IPS DF 19.7 (cell line): ENCODE results near the gene OLFM1.

Experiments used
- DNase-seq: peaks from one replicate; pipeline ENCODE4 v3.0.0-alpha.2; 2013; ENCODE audit warnings: low read depth, low spot score

The OLFM1 gene

DNA sequence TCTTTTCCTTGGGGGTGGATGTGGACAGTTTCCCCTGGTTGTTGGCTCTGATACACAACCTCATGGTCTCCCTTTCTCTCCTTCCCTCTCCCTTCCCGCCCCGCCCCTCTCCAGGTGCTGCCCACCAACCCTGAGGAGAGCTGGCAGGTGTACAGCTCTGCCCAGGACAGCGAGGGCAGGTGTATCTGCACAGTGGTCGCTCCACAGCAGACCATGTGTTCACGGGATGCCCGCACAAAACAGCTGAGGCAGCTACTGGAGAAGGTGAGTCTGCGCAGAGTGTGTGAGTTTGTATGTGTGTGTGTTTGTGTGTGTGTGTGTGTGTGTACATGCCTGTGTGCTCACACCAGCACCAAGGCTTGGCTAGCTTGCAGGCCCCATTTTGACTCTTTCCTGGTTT, 2.6 kb downstream of the OLFM1 start:
- no peak for DNase-seq

DNA sequence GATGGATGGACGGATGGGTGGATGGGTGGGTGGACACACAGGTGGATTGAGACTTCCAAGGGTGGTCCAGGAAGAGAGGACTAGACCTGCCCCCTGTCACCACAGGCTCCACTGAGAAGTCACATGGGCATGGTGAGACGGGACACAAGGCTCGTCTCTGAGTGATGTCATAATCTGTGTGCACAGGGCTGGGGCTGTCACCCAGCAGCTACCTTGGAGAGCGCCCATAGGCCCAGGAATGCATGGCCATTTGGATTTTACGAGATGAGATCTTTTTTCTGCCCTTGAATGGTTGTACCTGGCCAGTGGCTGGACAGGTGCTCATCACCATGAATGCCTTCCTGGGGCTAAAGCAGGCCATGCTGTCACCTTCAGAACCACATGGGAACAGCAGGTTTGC, 3.1 kb downstream of the OLFM1 start:
- DNase-seq = no peak

DNA sequence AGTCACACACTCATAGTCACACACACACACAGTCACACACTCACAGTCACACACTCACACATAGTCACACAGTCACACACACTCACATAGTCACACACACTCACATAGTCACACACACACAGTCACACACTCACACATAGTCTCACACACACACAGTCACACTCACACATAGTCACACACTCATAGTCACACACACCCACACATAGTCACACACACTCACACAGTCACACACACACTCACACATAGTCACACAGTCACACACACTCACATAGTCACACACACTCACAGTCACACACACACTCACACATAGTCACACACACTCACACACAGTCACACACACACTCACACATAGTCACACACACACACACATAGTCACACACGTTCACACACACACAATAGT, 4.1 kb downstream of the OLFM1 start:
- DNase-seq = no peak

DNA sequence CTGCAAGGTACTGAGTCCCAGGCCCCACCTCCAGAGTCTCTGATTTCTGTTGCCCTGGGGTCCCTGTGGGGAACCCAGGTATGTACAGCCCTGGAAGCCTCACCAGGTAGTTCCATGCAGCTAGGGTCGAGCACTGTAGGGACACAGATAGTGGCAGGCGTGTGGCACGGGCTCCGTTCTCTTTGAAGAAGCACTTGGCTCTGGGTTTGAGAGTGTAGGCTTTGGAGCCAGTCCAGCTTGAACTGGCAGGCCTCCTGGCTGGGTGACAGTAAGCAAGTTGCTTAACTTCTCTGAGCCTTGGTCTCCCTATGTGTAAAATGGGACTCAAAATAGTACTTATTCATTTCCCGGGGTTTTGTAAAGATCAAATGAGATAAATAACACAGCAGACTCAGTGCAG, 5.6 kb downstream of the OLFM1 start:
- DNase-seq = no peak

DNA sequence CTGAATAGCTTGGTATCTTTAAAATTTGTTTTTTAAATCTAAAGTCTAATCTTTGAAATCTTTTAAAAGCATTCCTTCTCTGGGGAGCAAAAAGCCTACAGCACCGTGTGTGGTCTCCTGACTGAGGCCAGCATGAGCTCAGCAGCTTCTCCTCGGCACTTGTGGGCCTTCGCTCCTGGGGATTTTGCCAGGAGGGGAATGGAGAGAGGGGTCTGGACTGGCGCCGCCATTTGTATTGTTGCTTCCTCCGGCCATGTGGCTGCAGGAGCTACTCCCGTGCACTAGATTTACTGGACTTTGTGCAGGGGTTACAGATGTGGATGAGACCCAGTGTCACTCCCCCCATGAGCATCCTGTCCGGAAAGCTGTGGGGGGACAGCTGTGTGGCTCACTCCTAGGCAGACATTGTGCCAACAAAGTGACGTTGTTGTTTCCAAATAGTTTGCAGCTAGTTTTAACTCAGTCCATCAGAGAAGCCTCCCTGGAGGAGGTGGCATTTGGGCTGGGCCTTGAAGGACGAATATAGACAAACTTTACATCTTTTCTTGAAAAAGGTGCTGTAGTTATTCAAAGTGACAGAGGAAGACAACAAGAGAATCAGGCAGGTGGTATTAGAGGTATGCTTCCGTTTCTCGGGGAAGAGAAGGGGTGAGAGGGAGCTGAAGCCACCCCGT, 6.6 kb downstream of the OLFM1 start:
- DNase-seq = no peak

DNA sequence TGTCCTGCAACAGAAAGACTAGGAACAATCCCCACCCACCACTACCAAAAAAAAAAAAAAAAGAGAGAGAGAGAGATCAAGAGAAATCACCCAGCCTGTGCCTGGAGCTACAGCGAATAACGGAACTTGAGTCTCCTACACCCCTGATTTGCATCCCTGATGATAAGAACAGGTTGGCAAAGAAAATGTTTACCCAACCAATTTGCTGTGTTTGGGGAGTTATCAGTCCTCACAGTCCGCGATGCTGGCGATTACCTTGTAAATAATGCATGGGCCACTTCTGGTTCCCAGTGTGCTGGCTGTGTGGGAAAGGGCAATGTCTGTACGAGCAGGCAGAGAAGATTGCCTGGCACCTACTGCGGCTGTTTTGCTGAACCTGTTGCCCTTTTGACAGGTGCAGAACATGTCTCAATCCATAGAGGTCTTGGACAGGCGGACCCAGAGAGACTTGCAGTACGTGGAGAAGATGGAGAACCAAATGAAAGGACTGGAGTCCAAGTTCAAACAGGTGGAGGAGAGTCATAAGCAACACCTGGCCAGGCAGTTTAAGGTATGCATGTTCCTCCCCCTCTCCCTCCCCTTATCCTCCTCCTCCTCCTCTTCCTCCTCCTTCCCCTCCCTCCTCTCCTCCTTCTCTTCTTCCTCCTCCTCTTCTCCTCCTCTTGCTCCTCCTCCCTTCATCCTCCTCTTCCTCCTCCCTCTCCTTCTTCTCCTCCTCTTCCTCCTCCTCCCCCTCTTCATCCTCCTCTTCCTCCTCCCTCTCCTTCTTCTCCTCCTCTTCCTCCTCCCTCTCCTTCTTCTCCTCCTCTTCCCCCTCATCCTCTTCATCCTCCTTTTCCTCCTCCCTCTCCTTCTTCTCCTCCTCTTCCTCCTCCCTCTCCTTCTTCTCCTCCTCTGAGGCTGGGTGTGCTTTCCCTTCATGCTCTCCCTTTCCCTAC, 8.3 kb downstream of the OLFM1 start:
- DNase-seq = no peak

DNA sequence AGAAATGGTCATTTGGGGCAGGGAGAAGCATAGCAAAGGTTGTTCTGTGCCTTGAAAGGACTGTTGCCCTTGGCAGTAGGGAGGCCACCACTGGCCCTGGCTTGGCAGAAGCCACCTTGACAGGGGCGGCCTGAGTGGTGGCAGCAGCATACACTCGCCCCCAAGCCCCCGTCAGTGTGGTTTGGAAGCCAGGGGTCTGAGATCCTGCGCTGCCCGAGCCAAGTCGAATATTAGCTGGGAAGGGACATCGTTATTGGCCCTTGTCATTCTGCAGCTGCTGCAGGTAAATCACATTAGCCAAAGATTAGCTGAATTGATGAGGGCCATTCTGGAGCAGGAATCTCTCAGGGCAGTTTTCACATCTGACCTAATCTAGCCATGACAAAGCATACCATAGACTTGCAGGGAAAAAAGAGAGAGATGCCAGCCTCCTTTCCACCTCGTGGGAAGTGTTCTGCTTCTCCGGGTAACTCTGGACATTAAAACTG, 9.0 kb downstream of the OLFM1 start:
- no peak for DNase-seq

DNA sequence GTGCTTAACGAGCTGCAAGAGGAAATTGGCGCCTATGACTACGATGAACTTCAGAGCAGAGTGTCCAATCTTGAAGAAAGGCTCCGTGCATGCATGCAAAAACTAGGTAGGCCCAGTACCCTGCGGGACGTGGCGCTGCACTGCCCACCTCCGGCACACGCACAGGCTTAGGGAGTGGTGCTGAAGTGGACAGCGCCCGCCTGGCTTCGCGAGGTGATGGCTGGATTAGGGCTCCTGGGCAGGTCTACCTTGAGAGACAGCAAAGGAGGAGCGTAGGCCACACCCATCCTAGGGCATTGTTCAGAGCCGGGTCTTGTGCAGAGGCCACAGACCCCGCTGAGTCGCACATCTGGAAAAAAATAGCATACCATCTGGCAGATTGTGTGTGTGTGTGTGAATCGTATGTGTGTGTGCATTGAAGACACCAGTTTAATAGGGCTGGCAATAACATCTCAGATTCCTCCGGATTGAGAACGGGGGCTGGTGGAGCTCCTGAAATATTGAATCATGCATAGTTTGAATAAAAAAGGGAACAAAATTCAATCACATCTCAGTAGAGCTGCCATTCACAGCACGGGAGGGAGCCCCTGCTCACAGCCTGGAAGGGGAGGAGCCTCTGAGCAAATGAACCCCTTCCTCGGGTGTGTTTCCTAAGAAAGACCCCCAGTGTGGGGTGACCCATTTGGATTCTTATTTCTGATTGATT, 11.1 kb downstream of the OLFM1 start:
- DNase-seq = no peak

DNA sequence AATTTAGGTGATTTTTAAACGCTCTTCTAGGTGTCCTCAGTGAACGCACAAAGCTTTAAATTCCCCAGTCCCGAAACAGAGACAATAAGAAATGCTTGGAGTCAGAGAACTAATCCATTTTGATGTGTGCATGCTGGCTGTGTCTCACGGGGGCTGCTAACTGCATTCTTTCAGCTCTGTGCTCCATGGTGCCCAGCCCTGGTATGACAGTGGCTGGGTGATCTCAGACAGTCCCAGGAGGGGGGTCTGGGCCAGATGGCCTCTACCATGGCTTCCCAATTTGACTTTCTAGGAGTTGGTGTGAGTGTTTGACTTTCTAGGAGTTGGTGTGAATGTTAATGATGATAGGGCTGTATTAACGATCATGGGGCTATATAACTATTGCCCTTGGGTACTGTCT, 12.1 kb downstream of the OLFM1 start:
- no peak for DNase-seq

DNA sequence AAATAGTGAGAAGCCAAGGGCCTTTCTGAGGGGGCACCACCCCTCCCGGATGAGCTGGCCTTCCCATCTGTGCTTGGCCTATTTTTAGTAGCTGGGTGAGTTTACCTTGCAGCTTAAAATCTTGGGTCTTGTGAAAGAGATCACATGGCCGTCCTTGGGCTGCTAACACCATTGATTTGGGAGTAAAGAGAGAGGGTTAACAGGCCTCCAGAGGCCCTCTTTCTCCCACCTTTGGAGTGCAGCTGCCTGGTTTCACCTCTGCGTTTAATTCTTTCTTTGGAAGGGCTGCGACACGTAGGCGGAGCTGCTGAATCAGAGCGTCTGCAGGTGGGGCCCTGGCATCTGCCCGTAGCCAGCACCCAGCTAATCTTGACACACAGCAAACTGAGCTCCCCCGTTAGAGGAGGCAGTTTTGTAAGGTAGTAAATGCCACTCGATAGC, 12.8 kb downstream of the OLFM1 start:
- DNase-seq = no peak

DNA sequence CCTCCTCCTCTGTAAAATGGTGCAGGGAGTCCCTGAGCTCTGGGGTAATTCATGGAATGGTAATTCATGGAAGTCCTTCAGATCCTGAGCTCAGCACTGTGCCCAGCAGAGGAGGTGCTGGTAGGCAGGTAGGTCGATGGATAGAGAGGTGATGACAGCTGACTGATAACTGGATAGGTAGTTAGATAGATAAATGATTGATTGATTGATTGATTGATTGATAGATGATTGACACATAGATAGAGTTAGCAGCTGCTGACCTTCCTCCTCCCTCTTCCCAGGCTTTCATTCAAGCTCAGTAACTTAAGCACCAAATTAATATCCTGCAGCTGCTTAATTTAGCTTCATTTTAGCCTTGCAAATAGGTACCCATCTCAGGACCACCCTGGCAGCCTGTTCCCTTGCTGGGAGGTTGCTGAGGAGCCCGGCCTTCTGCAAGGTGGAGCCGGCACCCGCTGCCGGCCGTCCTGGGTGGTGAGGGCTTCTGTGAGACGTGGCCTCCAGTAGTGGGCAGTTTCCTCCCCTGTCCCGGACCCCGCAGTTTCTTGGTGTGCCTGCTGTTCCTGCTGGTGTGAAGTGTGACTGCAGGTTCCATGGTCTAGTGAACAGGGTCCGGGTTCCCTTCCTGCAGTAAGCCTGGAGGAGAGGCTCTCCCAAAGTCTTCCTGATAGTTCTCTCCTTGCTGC, 13.4 kb downstream of the OLFM1 start:
- no peak for DNase-seq

DNA sequence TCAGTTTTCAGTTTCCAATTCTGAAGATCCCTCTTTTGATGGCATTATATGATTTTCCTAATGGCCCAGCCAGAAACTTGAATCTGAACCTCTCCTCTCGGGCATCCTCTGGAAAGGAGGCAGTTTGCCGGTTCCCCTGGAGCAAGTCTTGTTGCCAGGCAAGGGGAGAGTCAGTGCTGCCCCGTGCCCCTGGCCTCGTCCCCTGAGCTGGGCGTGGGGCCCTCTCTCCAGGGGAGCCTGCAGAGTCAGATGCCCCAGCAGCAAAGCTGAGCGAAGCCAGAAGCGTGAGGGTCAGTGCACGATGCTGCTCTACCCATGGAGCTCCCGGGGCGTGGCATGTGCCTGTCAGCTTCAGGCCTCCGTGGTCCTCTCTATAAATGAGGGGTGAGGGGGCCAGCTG, 14.0 kb downstream of the OLFM1 start:
- DNase-seq = no peak

DNA sequence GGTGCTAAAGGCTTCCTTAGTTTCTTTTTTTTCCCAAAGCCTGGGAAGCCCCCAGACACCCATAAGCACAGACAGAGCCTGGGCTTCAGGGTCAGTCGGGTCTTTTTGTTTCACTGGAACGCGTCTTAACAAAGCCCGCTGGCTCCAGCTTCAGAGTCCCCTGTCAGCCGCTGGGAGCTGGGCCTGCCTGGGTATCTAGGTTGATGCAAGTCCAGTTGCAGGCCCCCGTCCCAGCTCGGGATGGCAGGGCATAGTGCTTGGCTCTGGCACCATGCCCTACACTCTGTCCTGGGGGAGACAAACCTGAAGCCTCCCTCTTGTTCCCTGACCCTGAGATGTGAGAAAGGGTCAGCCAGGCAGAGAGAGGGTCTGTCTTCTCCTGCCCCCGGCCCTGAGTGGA, 14.5 kb downstream of the OLFM1 start:
- no peak for DNase-seq

DNA sequence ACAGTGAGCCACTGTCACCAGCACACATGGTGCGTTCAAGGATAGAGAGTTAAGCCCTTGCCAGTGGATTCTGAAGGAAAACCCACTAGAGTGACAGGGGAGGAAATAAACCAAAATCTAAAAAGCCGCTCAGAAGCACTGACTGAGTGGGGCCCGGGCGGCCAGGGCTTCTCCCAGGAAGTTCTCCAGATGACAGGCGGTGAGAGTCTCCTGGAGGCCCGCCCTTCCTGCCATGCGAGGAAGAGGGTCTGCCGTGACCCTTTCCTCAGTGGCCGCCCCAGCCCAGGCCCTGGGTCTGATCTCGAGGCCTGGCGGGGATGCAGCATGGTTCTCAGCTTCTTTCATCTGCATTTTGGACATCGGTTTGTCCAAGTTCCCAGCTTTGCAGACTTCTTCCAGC, 14.9 kb downstream of the OLFM1 start:
- no peak for DNase-seq

DNA sequence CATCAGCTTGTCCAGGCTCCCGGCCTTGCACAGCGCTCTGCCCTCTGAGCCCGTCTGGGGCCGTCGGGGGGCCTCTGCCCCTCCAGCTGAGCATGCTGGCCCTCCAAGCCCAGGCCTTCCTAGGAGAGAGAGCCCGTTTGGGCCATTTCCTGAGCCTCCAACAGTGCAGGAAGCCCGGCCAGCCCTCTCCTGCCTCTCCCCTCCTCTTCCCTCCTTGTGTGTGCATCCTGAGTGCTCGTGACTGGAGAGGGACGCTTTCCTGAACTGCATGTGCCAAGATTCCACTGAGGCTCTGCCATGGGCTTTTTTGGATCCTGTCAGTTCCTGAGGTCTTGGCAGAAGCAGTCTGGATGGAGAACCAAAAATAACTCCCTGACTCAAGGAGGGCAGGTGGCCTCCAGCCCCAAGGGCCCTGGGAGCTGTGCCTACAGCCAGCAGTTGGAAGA, 15.6 kb downstream of the OLFM1 start:
- DNase-seq = no peak

DNA sequence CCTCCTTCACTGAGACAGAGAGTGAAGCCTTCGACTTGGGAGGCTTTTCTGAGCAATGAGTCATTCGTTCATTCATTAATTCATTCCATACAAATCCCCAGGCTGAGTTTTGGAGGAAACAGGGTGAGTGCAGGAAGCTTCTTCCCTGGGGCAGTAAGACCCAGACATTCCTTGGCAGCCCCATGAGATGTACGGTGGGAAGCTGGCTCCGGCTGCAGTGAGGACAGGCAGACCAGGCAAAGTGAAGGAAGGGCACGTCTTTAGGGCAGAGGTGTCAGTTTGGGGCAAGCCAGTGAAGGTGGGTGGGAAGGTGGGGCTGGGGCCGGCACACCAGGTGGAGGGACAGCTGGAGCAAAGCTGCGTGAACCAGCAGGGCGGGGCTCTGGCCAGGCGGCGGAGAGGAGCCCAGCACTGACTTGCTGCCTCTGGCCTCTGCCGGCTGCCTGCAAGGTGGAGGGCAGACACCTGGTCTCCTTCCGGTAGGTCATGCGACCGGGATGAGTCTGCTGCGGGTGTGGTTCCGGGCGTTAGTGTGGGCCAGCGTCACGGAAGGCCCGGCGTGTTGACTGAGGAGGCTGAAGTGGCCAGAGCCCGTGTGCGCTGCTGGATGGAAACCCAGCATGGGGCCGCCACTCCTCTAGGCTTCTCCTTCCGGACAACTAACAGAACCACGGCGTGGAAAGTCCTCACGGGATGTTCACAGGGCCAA, 16.6 kb downstream of the OLFM1 start:
- no peak for DNase-seq

DNA sequence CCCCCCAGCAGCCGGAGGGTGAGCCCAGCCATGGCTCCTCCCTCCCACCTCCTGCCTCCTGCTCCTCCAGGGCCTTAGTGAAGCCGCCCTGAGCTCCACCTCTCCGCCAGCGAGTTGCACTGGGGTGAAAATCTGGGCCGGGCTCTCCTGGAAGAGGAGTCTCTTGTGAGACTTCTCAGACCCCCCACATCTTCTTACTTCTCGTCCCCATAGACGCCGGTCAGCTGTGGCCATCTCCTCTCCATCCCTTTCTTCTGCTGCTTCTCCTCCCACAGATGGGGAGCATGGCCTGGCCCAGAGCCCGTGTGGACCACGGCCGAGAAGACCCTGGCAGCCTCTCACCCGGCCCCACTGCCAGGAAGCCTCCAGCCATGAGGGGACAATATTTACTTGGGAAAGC, 17.3 kb downstream of the OLFM1 start:
- no peak for DNase-seq

DNA sequence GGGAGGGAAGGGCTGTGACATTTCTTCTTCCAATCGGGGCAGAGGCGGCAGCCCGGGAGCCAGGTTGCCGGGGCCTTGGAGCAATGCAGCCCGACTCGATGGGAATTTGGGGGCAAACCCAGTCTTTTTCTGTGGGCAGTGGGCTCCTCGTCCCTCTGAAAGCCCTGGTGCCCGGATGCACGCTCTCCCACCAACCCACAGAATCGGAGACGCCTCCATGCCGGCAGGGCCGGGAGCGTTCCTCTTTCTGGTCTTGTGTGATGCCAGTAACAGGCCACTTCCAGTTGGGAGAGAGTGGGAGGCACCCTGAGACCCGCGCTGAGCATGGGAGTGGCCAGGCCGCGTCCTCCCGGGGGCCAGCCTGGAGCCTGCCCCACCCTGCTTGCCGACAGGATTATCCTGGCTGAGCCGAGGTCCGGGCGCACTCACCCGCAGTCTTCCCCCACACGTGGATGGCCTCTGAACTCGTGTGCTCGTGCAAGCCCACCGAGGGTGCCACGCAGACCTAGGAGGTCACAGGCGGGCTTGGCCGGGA, 17.8 kb downstream of the OLFM1 start:
- DNase-seq = no peak

DNA sequence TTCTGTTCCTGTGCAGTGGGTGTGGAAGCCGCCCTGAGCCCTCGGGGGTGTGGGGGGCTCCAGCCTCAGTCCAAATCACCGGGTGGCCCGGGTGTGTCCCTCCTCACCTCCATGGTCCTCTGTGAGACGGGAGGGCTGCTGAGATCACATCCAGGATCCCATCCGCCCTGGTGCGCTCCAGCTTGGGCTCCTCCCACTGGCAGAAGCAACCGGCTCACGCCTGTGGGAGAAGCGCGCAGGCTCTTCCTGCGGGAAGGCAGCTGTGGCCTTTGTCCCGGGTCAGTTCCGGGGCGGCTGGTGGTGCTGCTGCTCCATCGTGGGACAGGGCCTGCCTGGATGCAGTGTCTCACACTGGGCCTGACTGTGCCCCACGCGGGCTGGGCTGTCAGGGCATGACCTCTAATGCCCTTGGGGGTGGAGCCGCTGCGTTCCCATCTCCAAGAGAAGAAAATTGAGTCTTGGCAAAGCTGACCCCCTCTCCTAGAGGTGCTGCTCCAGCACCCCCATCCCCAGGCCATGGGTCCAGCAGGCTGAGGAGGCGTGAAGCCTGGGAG, 18.5 kb downstream of the OLFM1 start:
- DNase-seq = no peak

DNA sequence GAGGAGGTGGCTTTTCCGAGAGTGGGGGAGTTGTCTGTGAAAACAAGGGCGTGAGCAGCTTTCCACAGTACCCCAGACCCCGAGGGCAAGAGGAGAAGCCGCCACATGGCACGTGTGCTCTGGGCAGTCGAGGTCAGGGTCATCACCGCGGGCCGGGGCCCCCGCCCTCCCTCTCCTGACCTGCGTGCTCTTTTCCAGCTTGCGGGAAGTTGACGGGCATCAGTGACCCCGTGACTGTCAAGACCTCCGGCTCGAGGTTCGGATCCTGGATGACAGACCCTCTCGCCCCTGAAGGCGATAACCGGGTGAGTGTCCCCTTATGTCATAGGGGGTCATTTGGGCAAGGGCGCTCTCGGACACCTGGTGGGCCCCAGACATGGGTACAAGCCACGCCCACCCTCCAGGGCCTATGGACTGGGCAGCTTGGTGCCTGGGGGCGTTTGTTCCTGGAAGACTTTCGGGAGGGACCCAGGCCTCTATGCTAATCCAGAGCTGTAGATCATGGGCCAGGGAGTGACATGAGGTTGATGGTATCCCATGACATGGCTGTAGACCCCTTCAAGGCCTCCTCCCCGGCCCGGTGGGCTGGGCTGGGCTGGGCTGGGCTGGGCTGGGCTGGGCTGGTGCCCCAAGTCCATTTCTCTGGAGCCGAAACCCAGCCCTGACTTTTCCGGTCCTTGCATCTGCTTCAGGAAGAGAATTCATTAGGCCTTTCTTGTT, 19.2 kb downstream of the OLFM1 start:
- no peak for DNase-seq
